Upper lobe of right lung (tissue), 1 donor: ENCODE data around the gene UCN. TPM values are rescaled to one million over a fixed set of nuclear protein-coding genes. Genes with fewer than 3 reads are reported as not detected.

Experiments
- ATAC-seq: fragments of 200-7000 bp; cut with Tn5 transposase; one replicate; pipeline ENCODE4 v1.9.1; 2020; ENCODE audit warnings: mild to moderate bottlenecking, moderate library complexity
- DNase-seq: peaks from one replicate; pipeline ENCODE4 v3.0.0-alpha.2; 2020
- H3K27ac ChIP-seq: fragments of 200-600 bp; one replicate; pipeline ENCODE4 v1.8.0; 2022
- H3K27me3 ChIP-seq: fragments of 200-600 bp; one replicate; pipeline ENCODE4 v1.8.0; 2022; ENCODE audit warnings: mild to moderate bottlenecking
- H3K36me3 ChIP-seq: fragments of 200-600 bp; one replicate; pipeline ENCODE4 v1.8.0; 2022
- H3K4me1 ChIP-seq: fragments of 200-600 bp; one replicate; pipeline ENCODE4 v1.8.0; 2022
- H3K4me3 ChIP-seq: fragments of 200-600 bp; one replicate; pipeline ENCODE4 v1.8.0; 2022; ENCODE audit warnings: mild to moderate bottlenecking
- H3K9me3 ChIP-seq: fragments of 200-600 bp; one replicate; pipeline ENCODE4 v1.8.0; 2022
- intact Hi-C: fragments of 100-400 bp; cut with DNase I; formaldehyde crosslinking; loops from one replicate; pipeline ENCODE4 v1.11.0; 2022
- total RNA-seq: library from RNA; stranded (reverse); fragmentation: NEBNext Ultra II Directional; extraction: Animal tissue kit (Norgen Biotek cat#: 25700); gene quantifications from one replicate; pipeline ENCODE4 v1.2.1, GENCODE V29; 2021
- TF ChIP-seq, protein P1 (sequence below): fragments of 200-600 bp; IDR thresholded peaks from one replicate; pipeline ENCODE4 v1.8.0; 2022; ENCODE audit warnings: antibody characterized with exemption
- donor health status: DM: no; HTN: yes; CAD: no; lungs with severe emphysema.

Gene UCN
- total RNA-seq, 1 donor from 2014 or later: 2.8 TPM

GRCh38 chr2:27262379-27263286 is 45.6 kb downstream of the UCN start, which contains the start of gene SLC30A3:
TSS of gene SLC30A3 (minus strand) at chr2:27263047. CDS start at chr2:27262906, 141 bp downstream.
- Histone ChIP-seq H3K27ac (no peak within 1 kb of the TSS), H3K4me1 (peaks cover 29% of the 10 kb centered on the region), H3K4me3 (peak within 1 kb of the TSS; percentile 44), H3K9me3 (no peaks in the 10 kb centered on the region), H3K27me3 (peaks cover 84% of the 10 kb centered on the region), H3K36me3 (no peaks in the 10 kb centered on the region)
- ATAC-seq: peak; percentile 78
- TF ChIP-seq, protein P1, sequence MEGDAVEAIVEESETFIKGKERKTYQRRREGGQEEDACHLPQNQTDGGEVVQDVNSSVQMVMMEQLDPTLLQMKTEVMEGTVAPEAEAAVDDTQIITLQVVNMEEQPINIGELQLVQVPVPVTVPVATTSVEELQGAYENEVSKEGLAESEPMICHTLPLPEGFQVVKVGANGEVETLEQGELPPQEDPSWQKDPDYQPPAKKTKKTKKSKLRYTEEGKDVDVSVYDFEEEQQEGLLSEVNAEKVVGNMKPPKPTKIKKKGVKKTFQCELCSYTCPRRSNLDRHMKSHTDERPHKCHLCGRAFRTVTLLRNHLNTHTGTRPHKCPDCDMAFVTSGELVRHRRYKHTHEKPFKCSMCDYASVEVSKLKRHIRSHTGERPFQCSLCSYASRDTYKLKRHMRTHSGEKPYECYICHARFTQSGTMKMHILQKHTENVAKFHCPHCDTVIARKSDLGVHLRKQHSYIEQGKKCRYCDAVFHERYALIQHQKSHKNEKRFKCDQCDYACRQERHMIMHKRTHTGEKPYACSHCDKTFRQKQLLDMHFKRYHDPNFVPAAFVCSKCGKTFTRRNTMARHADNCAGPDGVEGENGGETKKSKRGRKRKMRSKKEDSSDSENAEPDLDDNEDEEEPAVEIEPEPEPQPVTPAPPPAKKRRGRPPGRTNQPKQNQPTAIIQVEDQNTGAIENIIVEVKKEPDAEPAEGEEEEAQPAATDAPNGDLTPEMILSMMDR: no peak
- intact Hi-C loops: no loop called here
- peak; percentile 86 for DNase-seq

- Histone ChIP-seq H3K9me3 (no peaks in the 10 kb centered on the region), H3K4me3 (no peak overlapping the region), H3K27me3 (peaks cover 78% of the 10 kb centered on the region), H3K36me3 (no peaks in the 10 kb centered on the region), H3K27ac (no peak overlapping the region), H3K4me1 (peaks cover 29% of the 10 kb centered on the region)
- TF ChIP-seq, protein P1: no peak
- DNase-seq (no peak), ATAC-seq (no peak)
- intact Hi-C loops: no loop called here
Observed at GRCh38 chr2:27261926-27262298, 46.3 kb downstream of the UCN start.

GRCh38 chr2:27261241-27261925 is 46.9 kb downstream of the UCN start:
- no peaks in the 10 kb centered on the region for H3K9me3 ChIP-seq
- H3K4me1 ChIP-seq: peaks cover 29% of the 10 kb centered on the region
- peaks cover 75% of the 10 kb centered on the region for H3K27me3 ChIP-seq
- H3K27ac ChIP-seq: no peak overlapping the region
- no peak overlapping the region for H3K4me3 ChIP-seq
- DNase-seq: no peak
- TF ChIP-seq, protein P1: no peak
- no peak for ATAC-seq
- H3K36me3 ChIP-seq: no peaks in the 10 kb centered on the region
- intact Hi-C loops: no loop called here

GRCh38 chr2:27258051-27258450 is 50.2 kb downstream of the UCN start:
- intact Hi-C loops: no loop called here
- ATAC-seq: no peak
- DNase-seq: no peak
- Histone ChIP-seq H3K27ac (no peak overlapping the region), H3K9me3 (no peaks in the 10 kb centered on the region), H3K4me1 (peaks cover 7% of the 10 kb centered on the region), H3K4me3 (no peak overlapping the region), H3K36me3 (no peaks in the 10 kb centered on the region), H3K27me3 (peaks cover 51% of the 10 kb centered on the region)
- TF ChIP-seq, protein P1: no peak

Other genes starting within 250 kb of the UCN start
- 248 TPM for gene OST4, start 236.8 kb downstream of the UCN start, total RNA-seq
- 84.6 TPM for gene EMILIN1, start 229.8 kb downstream of the UCN start, total RNA-seq
- 4.9 TPM for gene KHK, start 221.7 kb downstream of the UCN start, total RNA-seq
- 0.43 TPM for gene CGREF1, start 189.3 kb downstream of the UCN start, total RNA-seq
- 0.35 TPM for gene ABHD1, start 184.6 kb downstream of the UCN start, total RNA-seq
- gene PREB, start 173.8 kb downstream of the UCN start, total RNA-seq: 42.1 TPM
- not detected for gene PRR30, start 169.0 kb downstream of the UCN start, total RNA-seq
- gene TCF23, start 159.4 kb downstream of the UCN start, total RNA-seq: not detected
- 102 TPM for gene ATRAID, start 96.4 kb downstream of the UCN start, total RNA-seq
- 24.5 TPM for gene SLC5A6, start 96.2 kb downstream of the UCN start, total RNA-seq
- gene CAD, start 91.1 kb downstream of the UCN start, total RNA-seq: 27.1 TPM
- 0.58 TPM for gene SLC30A3, start 45.4 kb downstream of the UCN start, total RNA-seq
- gene DNAJC5G, start 33.0 kb downstream of the UCN start, total RNA-seq: not detected
- gene TRIM54, start 26.0 kb downstream of the UCN start, total RNA-seq: not detected
- 80.4 TPM for gene MPV17, start 14.7 kb upstream of the UCN start, total RNA-seq
- gene GTF3C2, start 48.3 kb upstream of the UCN start, total RNA-seq: 54.4 TPM
- 35.0 TPM for gene EIF2B4, start 61.9 kb upstream of the UCN start, total RNA-seq
- gene SNX17, start 62.2 kb upstream of the UCN start, total RNA-seq: 97.6 TPM
- 14.2 TPM for gene ZNF513, start 72.3 kb upstream of the UCN start, total RNA-seq
- gene PPM1G, start 101.1 kb upstream of the UCN start, total RNA-seq: 51.8 TPM
- 75.8 TPM for gene NRBP1, start 120.2 kb upstream of the UCN start, total RNA-seq
- 22.5 TPM for gene KRTCAP3, start 133.9 kb upstream of the UCN start, total RNA-seq
- gene IFT172, start 181.3 kb upstream of the UCN start, total RNA-seq: 19.2 TPM
- 2.0 TPM for gene FNDC4, start 186.8 kb upstream of the UCN start, total RNA-seq
- gene GCKR, start 188.4 kb upstream of the UCN start, total RNA-seq: not detected